Fibroblast of skin of back (primary cell): Measurements from ENCODE around the gene SPNS2.

Source experiments
- DNase-seq: peaks from one replicate; pipeline ENCODE4 v3.0.0-alpha.2; 2013

The SPNS2 gene

GRCh38 chr17:4520894-4521600 is 22.4 kb downstream of the SPNS2 start:
- DNase-seq, result no peak

GRCh38 chr17:4522661-4523060 is 24.0 kb downstream of the SPNS2 start:
- DNase-seq, result no peak

GRCh38 chr17:4523946-4524345 is 25.3 kb downstream of the SPNS2 start:
- no peak for DNase-seq

- DNase-seq, result no peak
These were observed 27.2 kb downstream of the SPNS2 start for GRCh38 chr17:4525691-4526397.

- DNase-seq, result no peak
These were observed 28.5 kb downstream of the SPNS2 start for GRCh38 chr17:4527134-4527533.

- DNase-seq, result no peak
These were observed 29.0 kb downstream of the SPNS2 start for GRCh38 chr17:4527566-4528125.

GRCh38 chr17:4529533-4530152 is 31.0 kb downstream of the SPNS2 start:
- no peak for DNase-seq

- no peak for DNase-seq
These were observed 32.4 kb downstream of the SPNS2 start for GRCh38 chr17:4530799-4531730.

GRCh38 chr17:4531988-4532736 is 33.5 kb downstream of the SPNS2 start:
- no peak for DNase-seq

GRCh38 chr17:4532860-4533522 is 34.3 kb downstream of the SPNS2 start:
- no peak for DNase-seq

- DNase-seq, result no peak
These were observed 35.1 kb downstream of the SPNS2 start for GRCh38 chr17:4533523-4534504.

GRCh38 chr17:4534515-4534914 is 35.8 kb downstream of the SPNS2 start:
- no peak for DNase-seq

GRCh38 chr17:4534928-4535666 is 36.4 kb downstream of the SPNS2 start:
- no peak for DNase-seq

GRCh38 chr17:4535667-4536258 is 37.1 kb downstream of the SPNS2 start:
- no peak for DNase-seq

- DNase-seq, result peak; percentile 14
These were observed 37.6 kb downstream of the SPNS2 start for GRCh38 chr17:4536259-4536741.

GRCh38 chr17:4536742-4537411 is 38.2 kb downstream of the SPNS2 start:
- no peak for DNase-seq

GRCh38 chr17:4537451-4538235 is 39.0 kb downstream of the SPNS2 start:
- no peak for DNase-seq
